ENCODE measurements around the gene LARGE1.

- no peak for TF ChIP-seq CTCF (conservative IDR thresholded peaks at IDR 0.05 in 1 of 2, IDR thresholded peaks at IDR 0.05 in 1 of 2; ENCODE audit: low read depth in 1 of 2, low read length in 2 of 2)
- no peak for TF ChIP-seq EZH2 (IDR thresholded peaks at IDR 0.05; ENCODE audit: low read length, missing control alignments)
These were observed 399.1 kb downstream of the LARGE1 start for GRCh38 chr22:33520904-33521780.

Measured in fibroblast of lung (primary cell).